ENCODE results near the gene CHKB.

The CHKB gene

GRCh38 chr22:50605613-50606074 is 23.0 kb upstream of the CHKB start:
- no peaks in the 10 kb centered on the region for H3K36me3 ChIP-seq (ENCODE audit: control insufficient read depth, insufficient read depth, low read length)
- H3K4me3 ChIP-seq (ENCODE audit: insufficient read depth, low read depth, low read length), result no peak overlapping the region
- peaks cover 76% of the 10 kb centered on the region for H3K27me3 ChIP-seq (ENCODE audit: control insufficient read depth, insufficient read depth, low read length, poor library complexity, severe bottlenecking)
- no peaks in the 10 kb centered on the region for H3K9me3 ChIP-seq (ENCODE audit: control insufficient read depth, low read length)
- no peak overlapping the region for H3K27ac ChIP-seq (ENCODE audit: insufficient read depth, low read depth, low read length, poor library complexity, severe bottlenecking)
- 90% methylated on average over 20 of the region's 20 CpGs for WGBS, 2 experiments
- peaks cover 13% of the 10 kb centered on the region for H3K4me1 ChIP-seq (ENCODE audit: control insufficient read depth, insufficient read depth, low read length)

GRCh38 chr22:50605002-50605612 is 22.5 kb upstream of the CHKB start:
- 91 to 92% methylated on average over 23 of the region's 23 CpGs for WGBS, 2 experiments
- Histone ChIP-seq H3K4me1 (ENCODE audit: control insufficient read depth, insufficient read depth, low read length) (peaks cover 13% of the 10 kb centered on the region), H3K27ac (ENCODE audit: insufficient read depth, low read depth, low read length, poor library complexity, severe bottlenecking) (no peak overlapping the region), H3K4me3 (ENCODE audit: insufficient read depth, low read depth, low read length) (no peak overlapping the region), H3K27me3 (ENCODE audit: control insufficient read depth, insufficient read depth, low read length, poor library complexity, severe bottlenecking) (peaks cover 78% of the 10 kb centered on the region), H3K36me3 (ENCODE audit: control insufficient read depth, insufficient read depth, low read length) (no peaks in the 10 kb centered on the region), H3K9me3 (ENCODE audit: control insufficient read depth, low read length) (no peaks in the 10 kb centered on the region)

GRCh38 chr22:50604256-50605001 is 21.8 kb upstream of the CHKB start:
- Histone ChIP-seq H3K27me3 (ENCODE audit: control insufficient read depth, insufficient read depth, low read length, poor library complexity, severe bottlenecking) (peaks cover 85% of the 10 kb centered on the region), H3K4me3 (ENCODE audit: insufficient read depth, low read depth, low read length) (no peak overlapping the region), H3K36me3 (ENCODE audit: control insufficient read depth, insufficient read depth, low read length) (no peaks in the 10 kb centered on the region), H3K9me3 (ENCODE audit: control insufficient read depth, low read length) (no peaks in the 10 kb centered on the region), H3K27ac (ENCODE audit: insufficient read depth, low read depth, low read length, poor library complexity, severe bottlenecking) (no peak overlapping the region), H3K4me1 (ENCODE audit: control insufficient read depth, insufficient read depth, low read length) (peaks cover 13% of the 10 kb centered on the region)
- WGBS, 2 experiments, result 82 to 83% methylated on average over 103 of the region's 103 CpGs

GRCh38 chr22:50603511-50604255 is 21.0 kb upstream of the CHKB start:
- WGBS, 2 experiments, result 30 to 33% methylated on average over 70 of the region's 70 CpGs
- Histone ChIP-seq H3K9me3 (ENCODE audit: control insufficient read depth, low read length) (no peaks in the 10 kb centered on the region), H3K36me3 (ENCODE audit: control insufficient read depth, insufficient read depth, low read length) (no peaks in the 10 kb centered on the region), H3K27me3 (ENCODE audit: control insufficient read depth, insufficient read depth, low read length, poor library complexity, severe bottlenecking) (peaks cover 91% of the 10 kb centered on the region), H3K4me3 (ENCODE audit: insufficient read depth, low read depth, low read length) (no peak overlapping the region), H3K27ac (ENCODE audit: insufficient read depth, low read depth, low read length, poor library complexity, severe bottlenecking) (no peak overlapping the region), H3K4me1 (ENCODE audit: control insufficient read depth, insufficient read depth, low read length) (peaks cover 13% of the 10 kb centered on the region)

- 26 to 28% methylated on average over 2 of the region's 2 CpGs for WGBS, 2 experiments
- Histone ChIP-seq H3K4me1 (ENCODE audit: control insufficient read depth, insufficient read depth, low read length) (peaks cover 13% of the 10 kb centered on the region), H3K27ac (ENCODE audit: insufficient read depth, low read depth, low read length, poor library complexity, severe bottlenecking) (no peak overlapping the region), H3K36me3 (ENCODE audit: control insufficient read depth, insufficient read depth, low read length) (no peaks in the 10 kb centered on the region), H3K9me3 (ENCODE audit: control insufficient read depth, low read length) (no peaks in the 10 kb centered on the region), H3K27me3 (ENCODE audit: control insufficient read depth, insufficient read depth, low read length, poor library complexity, severe bottlenecking) (peaks cover 95% of the 10 kb centered on the region), H3K4me3 (ENCODE audit: insufficient read depth, low read depth, low read length) (no peak overlapping the region)
Observed at GRCh38 chr22:50602338-50602700, 19.7 kb upstream of the CHKB start.

- H3K4me3 ChIP-seq (ENCODE audit: insufficient read depth, low read depth, low read length), result no peak overlapping the region
- WGBS, 2 experiments, result 55 to 57% methylated on average over 12 of the region's 12 CpGs
- peaks cover 13% of the 10 kb centered on the region for H3K4me1 ChIP-seq (ENCODE audit: control insufficient read depth, insufficient read depth, low read length)
- H3K27ac ChIP-seq (ENCODE audit: insufficient read depth, low read depth, low read length, poor library complexity, severe bottlenecking), result no peak overlapping the region
- H3K27me3 ChIP-seq (ENCODE audit: control insufficient read depth, insufficient read depth, low read length, poor library complexity, severe bottlenecking), result peaks cover 93% of the 10 kb centered on the region
- H3K9me3 ChIP-seq (ENCODE audit: control insufficient read depth, low read length), result no peaks in the 10 kb centered on the region
- H3K36me3 ChIP-seq (ENCODE audit: control insufficient read depth, insufficient read depth, low read length), result no peaks in the 10 kb centered on the region
Observed at GRCh38 chr22:50601669-50602337, 19.2 kb upstream of the CHKB start.

GRCh38 chr22:50600967-50601668 is 18.5 kb upstream of the CHKB start:
- WGBS, 2 experiments, result 5 to 6% methylated on average over 49 to 52 of the region's 52 CpGs
- peaks cover 13% of the 10 kb centered on the region for H3K4me1 ChIP-seq (ENCODE audit: control insufficient read depth, insufficient read depth, low read length)
- H3K36me3 ChIP-seq (ENCODE audit: control insufficient read depth, insufficient read depth, low read length), result no peaks in the 10 kb centered on the region
- H3K9me3 ChIP-seq (ENCODE audit: control insufficient read depth, low read length), result no peaks in the 10 kb centered on the region
- no peak overlapping the region for H3K27ac ChIP-seq (ENCODE audit: insufficient read depth, low read depth, low read length, poor library complexity, severe bottlenecking)
- H3K4me3 ChIP-seq (ENCODE audit: insufficient read depth, low read depth, low read length), result peak overlapping the region; percentile 31
- H3K27me3 ChIP-seq (ENCODE audit: control insufficient read depth, insufficient read depth, low read length, poor library complexity, severe bottlenecking), result peaks cover 87% of the 10 kb centered on the region

GRCh38 chr22:50600538-50600937 is 17.9 kb upstream of the CHKB start, which contains the start of gene MAPK8IP2:
Gene MAPK8IP2 (plus strand): TSS chr22:50600793. CDS start chr22:50600819, 26 bp downstream.
- WGBS, 2 experiments, result 1% methylated on average over 58 to 60 of the region's 61 CpGs
- no peak within 1 kb of the TSS for H3K27ac ChIP-seq (ENCODE audit: insufficient read depth, low read depth, low read length, poor library complexity, severe bottlenecking)
- peaks cover 13% of the 10 kb centered on the region for H3K4me1 ChIP-seq (ENCODE audit: control insufficient read depth, insufficient read depth, low read length)
- H3K9me3 ChIP-seq (ENCODE audit: control insufficient read depth, low read length), result no peaks in the 10 kb centered on the region
- peak within 1 kb of the TSS; percentile 31 for H3K4me3 ChIP-seq (ENCODE audit: insufficient read depth, low read depth, low read length)
- H3K27me3 ChIP-seq (ENCODE audit: control insufficient read depth, insufficient read depth, low read length, poor library complexity, severe bottlenecking), result peaks cover 81% of the 10 kb centered on the region
- H3K36me3 ChIP-seq (ENCODE audit: control insufficient read depth, insufficient read depth, low read length), result no peaks in the 10 kb centered on the region

- no peak overlapping the region for H3K4me3 ChIP-seq (ENCODE audit: insufficient read depth, low read depth, low read length)
- no peaks in the 10 kb centered on the region for H3K9me3 ChIP-seq (ENCODE audit: control insufficient read depth, low read length)
- H3K27me3 ChIP-seq (ENCODE audit: control insufficient read depth, insufficient read depth, low read length, poor library complexity, severe bottlenecking), result peaks cover 75% of the 10 kb centered on the region
- WGBS, 2 experiments, result 19 to 20% methylated on average over 52 of the region's 52 CpGs
- peaks cover 13% of the 10 kb centered on the region for H3K4me1 ChIP-seq (ENCODE audit: control insufficient read depth, insufficient read depth, low read length)
- H3K27ac ChIP-seq (ENCODE audit: insufficient read depth, low read depth, low read length, poor library complexity, severe bottlenecking), result no peak overlapping the region
- no peaks in the 10 kb centered on the region for H3K36me3 ChIP-seq (ENCODE audit: control insufficient read depth, insufficient read depth, low read length)
Observed at GRCh38 chr22:50599816-50600455, 17.3 kb upstream of the CHKB start.

All from ectodermal cell (in vitro differentiated cells).